Bronchial epithelial cell (primary cell): ENCODE data around the gene UST. TPM values are rescaled to one million over a fixed set of nuclear protein-coding genes. Genes with fewer than 3 reads are reported as not detected.

Experiments used
- DNase-seq: peaks from one replicate; pipeline ENCODE4 v3.0.0-alpha.2; 2010; ENCODE audit warnings: low read depth
- FAIRE-seq: peaks from 2 replicates; lab custom pipeline; 2011; peaks lifted over from hg19 to GRCh38; lab: Jason Lieb, UNC
- H3K27me3 ChIP-seq: 2 replicates; pipeline ENCODE4 v1.5.1; 2011; ENCODE audit warnings: low read length; ENCODE audit not compliant: control insufficient read depth, insufficient read depth
- H3K36me3 ChIP-seq: 2 replicates; pipeline ENCODE4 v1.5.1; 2011; ENCODE audit warnings: low read length; ENCODE audit not compliant: control insufficient read depth, insufficient read depth
- H3K4me3 ChIP-seq: 2 replicates; pipeline ENCODE4 v1.5.1; 2011; ENCODE audit warnings: mild to moderate bottlenecking, low read depth, low read length, control low read depth
- CTCF ChIP-seq: IDR thresholded peaks from 2 replicates; pipeline ENCODE4 v1.5.1; 2011; ENCODE audit warnings: mild to moderate bottlenecking, moderate library complexity, low read length, control low read depth, inconsistent platforms; ENCODE audit not compliant: insufficient read depth, severe bottlenecking
- total RNA-seq: library from RNA; depleted of rRNA; stranded (reverse); fragments of >200 nt; gene quantifications from 2 replicates; pipeline ENCODE4 v1.2.1, GENCODE V29; 2014

Gene UST
- total RNA-seq, 1 donor from 2014 or later = 18.7 TPM

- FAIRE-seq (no peak), DNase-seq (no peak)
- no peak overlapping the region for H3K4me3 ChIP-seq
- no peaks in the 10 kb centered on the region for H3K36me3 ChIP-seq
- no peaks in the 10 kb centered on the region for H3K27me3 ChIP-seq
- no peak for TF ChIP-seq CTCF
Measured at GRCh38 chr6:149025061-149025460, 278.2 kb downstream of the UST start.

GRCh38 chr6:149026530-149026942 lies 279.7 kb downstream of the UST start:
- TF ChIP-seq CTCF = peak; percentile 53
- no peak for FAIRE-seq
- no peaks in the 10 kb centered on the region for H3K36me3 ChIP-seq
- peak; percentile 56 for DNase-seq
- H3K27me3 ChIP-seq = no peaks in the 10 kb centered on the region
- no peak overlapping the region for H3K4me3 ChIP-seq

GRCh38 chr6:149027484-149027883 lies 280.7 kb downstream of the UST start:
- FAIRE-seq = no peak
- DNase-seq = no peak
- TF ChIP-seq CTCF = no peak
- H3K36me3 ChIP-seq = no peaks in the 10 kb centered on the region
- no peak overlapping the region for H3K4me3 ChIP-seq
- H3K27me3 ChIP-seq = no peaks in the 10 kb centered on the region

GRCh38 chr6:149028767-149029405 lies 282.1 kb downstream of the UST start:
- FAIRE-seq (no peak), DNase-seq (peak; percentile 80)
- Histone ChIP-seq H3K27me3 (no peaks in the 10 kb centered on the region), H3K4me3 (no peak overlapping the region), H3K36me3 (no peaks in the 10 kb centered on the region)
- TF ChIP-seq CTCF = peak; percentile 39

- Histone ChIP-seq H3K27me3 (no peaks in the 10 kb centered on the region), H3K36me3 (no peaks in the 10 kb centered on the region), H3K4me3 (no peak overlapping the region)
- TF ChIP-seq CTCF = no peak
- DNase-seq (no peak), FAIRE-seq (no peak)
Measured at GRCh38 chr6:149031201-149031858, 284.5 kb downstream of the UST start.
